HG02970 (cell line): ENCODE measurements around the gene ZNF548.
"Not testable (repeated sequence)": the region's sequence is repeated elsewhere in the genome, so short reads cannot be mapped to it uniquely, and the experiment has no call there.

Source experiments
- ATAC-seq: cut with Tn5 transposase; IDR thresholded peaks from one replicate; pipeline ENCODE4 v1.9.1; 2021; ENCODE audit warnings: mild to moderate bottlenecking, moderate library complexity, moderate number of reproducible peaks; ENCODE audit not compliant: unreplicated experiment, low FRiP score

The ZNF548 gene

GRCh38 chr19:57389730-57390598 lies at the start of gene ZNF548:
TSS of gene ZNF548 (plus strand) at chr19:57389854. CDS start at chr19:57390100, 246 bp downstream.
- peak; percentile 95 for ATAC-seq

- ATAC-seq: no peak
Observed at GRCh38 chr19:57342582-57342981, 47.1 kb upstream of the ZNF548 start.

GRCh38 chr19:57348136-57348535 lies 41.5 kb upstream of the ZNF548 start:
- ATAC-seq: no peak

- peak; percentile 89 for ATAC-seq
Observed at GRCh38 chr19:57350877-57351805, 38.5 kb upstream of the ZNF548 start, which contains the start of gene ZNF304. TSS of gene ZNF304 (plus strand) at chr19:57351271. CDS start at chr19:57351665, 394 bp downstream.

GRCh38 chr19:57351867-57352266 lies 37.8 kb upstream of the ZNF548 start:
- ATAC-seq: no peak

GRCh38 chr19:57355916-57356315 lies 33.7 kb upstream of the ZNF548 start:
- ATAC-seq: no peak

GRCh38 chr19:57357406-57357805 lies 32.2 kb upstream of the ZNF548 start:
- no peak for ATAC-seq

- no peak for ATAC-seq
Observed at GRCh38 chr19:57359300-57359699, 30.4 kb upstream of the ZNF548 start.

- no peak for ATAC-seq
Observed at GRCh38 chr19:57362419-57362818, 27.2 kb upstream of the ZNF548 start.

- ATAC-seq: peak; percentile 95
Observed at GRCh38 chr19:57362997-57363687, 26.5 kb upstream of the ZNF548 start, which contains the start of the genes TRAPPC2B and ZNF547. TSS of gene TRAPPC2B (plus strand) at chr19:57363551. CDS start at chr19:57364834, 1,283 bp downstream. TSS of gene ZNF547 (plus strand) at chr19:57363551. CDS start at chr19:57368556, 5,005 bp downstream.

GRCh38 chr19:57363688-57364181 lies 25.9 kb upstream of the ZNF548 start:
- ATAC-seq: peak; percentile 11

- no peak for ATAC-seq
Observed at GRCh38 chr19:57366776-57367175, 22.9 kb upstream of the ZNF548 start.

- no peak for ATAC-seq
Observed at GRCh38 chr19:57374179-57374578, 15.5 kb upstream of the ZNF548 start.

GRCh38 chr19:57374647-57375046 lies 15.0 kb upstream of the ZNF548 start:
- ATAC-seq: not testable (repeated sequence)

- ATAC-seq: no peak
Observed at GRCh38 chr19:57376151-57376550, 13.5 kb upstream of the ZNF548 start.

GRCh38 chr19:57377498-57378146 lies 12.0 kb upstream of the ZNF548 start:
- ATAC-seq: no peak

- ATAC-seq: no peak
Observed at GRCh38 chr19:57380923-57381322, 8.7 kb upstream of the ZNF548 start.

GRCh38 chr19:57382806-57383488 lies 6.7 kb upstream of the ZNF548 start:
- ATAC-seq: no peak

GRCh38 chr19:57389194-57389729 lies 392 bp upstream of the ZNF548 start:
- ATAC-seq: no peak
